Loucy (cell line): Measurements from ENCODE around the gene DBH.

Source experiments
- H2AFZ ChIP-seq: fragments of 200-600 bp; sonication (generic); 2 replicates; pipeline ENCODE4 v1.6.0; 2016; ENCODE audit warnings: antibody characterized with exemption, mild to moderate bottlenecking, low read length, moderate library complexity
- H3F3A ChIP-seq: fragments of 200-600 bp; 2 replicates; pipeline ENCODE4 v1.6.0; 2016; ENCODE audit warnings: antibody characterized with exemption, low read depth, mild to moderate bottlenecking
- H3K27me3 ChIP-seq: fragments of 200-600 bp; sonication (generic); 2 replicates; pipeline ENCODE4 v1.6.1; 2014; ENCODE audit warnings: low read length, mild to moderate bottlenecking; ENCODE audit not compliant: insufficient read depth, poor library complexity, severe bottlenecking
- H3K36me3 ChIP-seq: fragments of 200-600 bp; sonication (generic); 2 replicates; pipeline ENCODE4 v1.6.1; 2016; ENCODE audit warnings: low read length; ENCODE audit not compliant: insufficient read depth
- H3K4me1 ChIP-seq: fragments of 200-600 bp; sonication (generic); 2 replicates; pipeline ENCODE4 v1.5.1; 2014; ENCODE audit warnings: low read length, mild to moderate bottlenecking; ENCODE audit not compliant: insufficient read depth, poor library complexity, severe bottlenecking
- H3K4me2 ChIP-seq: fragments of 200-600 bp; sonication (generic); 2 replicates; pipeline ENCODE4 v1.6.0; 2014; ENCODE audit warnings: antibody characterized with exemption, low read length, low read depth, mild to moderate bottlenecking; ENCODE audit not compliant: poor library complexity, severe bottlenecking
- H3K4me3 ChIP-seq: fragments of 200-600 bp; sonication (generic); 2 replicates; pipeline ENCODE4 v1.5.1; 2014; ENCODE audit warnings: low read length, mild to moderate bottlenecking, mixed read lengths; ENCODE audit not compliant: poor library complexity, severe bottlenecking
- H3K79me2 ChIP-seq: fragments of 200-600 bp; sonication (generic); 2 replicates; pipeline ENCODE4 v1.6.1; 2014; ENCODE audit warnings: low read length; ENCODE audit not compliant: insufficient read depth
- H3K9ac ChIP-seq: fragments of 200-600 bp; sonication (generic); 2 replicates; pipeline ENCODE4 v1.6.0; 2014; ENCODE audit warnings: mild to moderate bottlenecking, low read depth, low read length, moderate library complexity; ENCODE audit not compliant: poor library complexity, severe bottlenecking
- H3K9me2 ChIP-seq: fragments of 200-600 bp; sonication (generic); replicated peaks from 2 replicates; pipeline ENCODE4 v1.6.1; 2016; ENCODE audit warnings: low read depth, low read length, mixed read lengths
- H3K9me3 ChIP-seq: fragments of 200-600 bp; sonication (generic); 2 replicates; pipeline ENCODE4 v1.6.1; 2014; ENCODE audit warnings: mild to moderate bottlenecking, antibody characterized with exemption, low read length, low read depth; ENCODE audit not compliant: insufficient read depth
- H4K20me1 ChIP-seq: fragments of 200-600 bp; sonication (generic); 2 replicates; pipeline ENCODE4 v1.6.0; 2014; ENCODE audit warnings: antibody characterized with exemption, low read length, mild to moderate bottlenecking; ENCODE audit not compliant: insufficient read depth, poor library complexity, severe bottlenecking
- EZH2phosphoT487 ChIP-seq: fragments of 200-600 bp; IDR thresholded peaks from 2 replicates; pipeline ENCODE4 v1.6.1; 2018; ENCODE audit warnings: antibody characterized with exemption, mild to moderate bottlenecking, moderate library complexity, borderline replicate concordance
- TF ChIP-seq, protein P1 (sequence below): fragments of 200-600 bp; sonication (generic); conservative IDR thresholded peaks from 2 replicates; pipeline ENCODE4 v1.5.1; 2014; ENCODE audit warnings: mild to moderate bottlenecking, antibody characterized with exemption, low read length

The DBH gene

DNA sequence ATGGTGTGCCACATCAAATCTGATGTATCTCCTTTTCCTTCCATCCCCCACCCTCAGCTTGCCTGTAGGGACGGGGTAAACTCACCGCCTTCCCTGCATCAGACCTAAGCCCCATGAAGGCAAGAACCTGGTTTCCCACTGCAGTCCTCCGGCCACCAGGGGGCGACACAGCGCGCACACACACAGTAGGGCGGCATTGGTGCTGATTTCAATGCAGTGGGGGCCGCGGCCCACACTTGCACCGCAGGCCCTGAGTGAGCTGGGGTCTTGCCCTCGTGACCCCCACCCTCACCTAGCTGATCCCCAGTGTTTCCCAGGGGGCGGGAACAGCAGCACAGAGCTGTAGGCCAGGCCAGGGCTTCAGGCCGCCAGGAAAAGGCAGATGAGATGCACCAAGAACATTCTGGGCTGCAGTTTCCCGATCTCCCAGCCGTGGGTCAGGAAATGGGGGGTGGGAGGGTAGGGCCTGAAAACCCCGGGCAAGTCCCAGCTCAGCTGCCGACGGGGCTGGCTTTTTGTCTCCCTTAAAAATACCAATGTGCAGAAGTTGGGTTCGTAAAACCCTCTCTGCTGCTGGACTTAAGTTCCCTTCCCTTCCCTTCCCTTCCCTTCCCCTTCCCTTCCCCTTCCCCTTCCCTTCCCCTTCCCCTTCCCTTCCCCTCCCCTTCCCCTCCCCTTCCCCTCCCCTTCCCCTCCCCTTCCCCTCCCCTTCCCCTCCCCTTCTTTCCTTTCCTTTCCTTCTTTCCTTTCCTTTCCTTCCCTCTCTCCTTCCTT is 46.5 kb upstream of the DBH start:
- Histone ChIP-seq H3K4me2 (no peak overlapping the region), H4K20me1 (no peaks in the 10 kb centered on the region), H3F3A (peaks cover 4% of the 10 kb centered on the region; the same call in 1 of the 2 replicates), H3K4me3 (no peak overlapping the region), H2AFZ (no peak overlapping the region), H3K9me3 (no peaks in the 10 kb centered on the region), H3K79me2 (peaks cover 29% of the 10 kb centered on the region), H3K4me1 (peaks cover 30% of the 10 kb centered on the region), H3K9me2 (no peaks in the 10 kb centered on the region), H3K36me3 (no peaks in the 10 kb centered on the region), H3K27me3 (no peaks in the 10 kb centered on the region), H3K9ac (no peak overlapping the region)
- TF ChIP-seq, protein P1, sequence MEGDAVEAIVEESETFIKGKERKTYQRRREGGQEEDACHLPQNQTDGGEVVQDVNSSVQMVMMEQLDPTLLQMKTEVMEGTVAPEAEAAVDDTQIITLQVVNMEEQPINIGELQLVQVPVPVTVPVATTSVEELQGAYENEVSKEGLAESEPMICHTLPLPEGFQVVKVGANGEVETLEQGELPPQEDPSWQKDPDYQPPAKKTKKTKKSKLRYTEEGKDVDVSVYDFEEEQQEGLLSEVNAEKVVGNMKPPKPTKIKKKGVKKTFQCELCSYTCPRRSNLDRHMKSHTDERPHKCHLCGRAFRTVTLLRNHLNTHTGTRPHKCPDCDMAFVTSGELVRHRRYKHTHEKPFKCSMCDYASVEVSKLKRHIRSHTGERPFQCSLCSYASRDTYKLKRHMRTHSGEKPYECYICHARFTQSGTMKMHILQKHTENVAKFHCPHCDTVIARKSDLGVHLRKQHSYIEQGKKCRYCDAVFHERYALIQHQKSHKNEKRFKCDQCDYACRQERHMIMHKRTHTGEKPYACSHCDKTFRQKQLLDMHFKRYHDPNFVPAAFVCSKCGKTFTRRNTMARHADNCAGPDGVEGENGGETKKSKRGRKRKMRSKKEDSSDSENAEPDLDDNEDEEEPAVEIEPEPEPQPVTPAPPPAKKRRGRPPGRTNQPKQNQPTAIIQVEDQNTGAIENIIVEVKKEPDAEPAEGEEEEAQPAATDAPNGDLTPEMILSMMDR = peak; percentile 86
- TF ChIP-seq EZH2phosphoT487 = no peak

DNA sequence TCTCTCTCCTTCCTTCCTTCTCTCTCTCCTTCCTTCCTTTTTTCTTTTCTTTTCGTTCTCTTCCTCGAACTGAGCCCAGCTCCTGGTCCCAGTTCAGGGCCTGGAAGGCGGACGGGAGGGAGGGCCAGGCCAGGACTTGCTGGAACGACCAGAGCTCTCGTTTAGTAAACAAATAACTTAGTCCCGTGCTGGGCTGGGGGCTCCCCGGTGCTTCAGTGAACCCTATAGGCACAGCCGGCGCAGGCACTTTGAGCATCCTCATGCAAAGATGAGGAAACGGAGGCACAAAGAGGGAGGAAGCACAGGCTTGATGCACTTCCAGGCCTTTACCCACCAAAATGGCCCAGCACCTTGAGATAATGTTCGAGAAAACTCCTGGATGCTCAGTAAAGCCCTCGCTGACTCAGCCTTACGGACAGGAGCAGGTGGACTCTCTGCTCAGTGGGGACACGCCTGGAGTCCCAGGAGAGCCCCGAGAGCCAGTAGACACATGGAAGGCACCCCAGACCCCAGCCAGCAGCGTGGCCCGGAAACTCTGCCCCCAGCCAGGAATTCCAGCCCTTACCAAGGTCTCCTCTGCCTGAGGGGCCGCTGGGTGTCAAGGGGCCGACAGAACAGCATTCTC is 45.8 kb upstream of the DBH start:
- no peaks in the 10 kb centered on the region for H3K36me3 ChIP-seq
- H2AFZ ChIP-seq = no peak overlapping the region
- H3K79me2 ChIP-seq = peaks cover 29% of the 10 kb centered on the region
- no peaks in the 10 kb centered on the region for H4K20me1 ChIP-seq
- no peaks in the 10 kb centered on the region for H3K9me3 ChIP-seq
- H3K27me3 ChIP-seq = no peaks in the 10 kb centered on the region
- H3K9me2 ChIP-seq = no peaks in the 10 kb centered on the region
- peaks cover 4% of the 10 kb centered on the region; the same call in 1 of the 2 replicates for H3F3A ChIP-seq
- H3K4me3 ChIP-seq = no peak overlapping the region
- H3K4me1 ChIP-seq = peaks cover 24% of the 10 kb centered on the region
- H3K4me2 ChIP-seq = no peak overlapping the region
- H3K9ac ChIP-seq = no peak overlapping the region
- TF ChIP-seq EZH2phosphoT487 = no peak
- TF ChIP-seq, protein P1 = no peak

DNA sequence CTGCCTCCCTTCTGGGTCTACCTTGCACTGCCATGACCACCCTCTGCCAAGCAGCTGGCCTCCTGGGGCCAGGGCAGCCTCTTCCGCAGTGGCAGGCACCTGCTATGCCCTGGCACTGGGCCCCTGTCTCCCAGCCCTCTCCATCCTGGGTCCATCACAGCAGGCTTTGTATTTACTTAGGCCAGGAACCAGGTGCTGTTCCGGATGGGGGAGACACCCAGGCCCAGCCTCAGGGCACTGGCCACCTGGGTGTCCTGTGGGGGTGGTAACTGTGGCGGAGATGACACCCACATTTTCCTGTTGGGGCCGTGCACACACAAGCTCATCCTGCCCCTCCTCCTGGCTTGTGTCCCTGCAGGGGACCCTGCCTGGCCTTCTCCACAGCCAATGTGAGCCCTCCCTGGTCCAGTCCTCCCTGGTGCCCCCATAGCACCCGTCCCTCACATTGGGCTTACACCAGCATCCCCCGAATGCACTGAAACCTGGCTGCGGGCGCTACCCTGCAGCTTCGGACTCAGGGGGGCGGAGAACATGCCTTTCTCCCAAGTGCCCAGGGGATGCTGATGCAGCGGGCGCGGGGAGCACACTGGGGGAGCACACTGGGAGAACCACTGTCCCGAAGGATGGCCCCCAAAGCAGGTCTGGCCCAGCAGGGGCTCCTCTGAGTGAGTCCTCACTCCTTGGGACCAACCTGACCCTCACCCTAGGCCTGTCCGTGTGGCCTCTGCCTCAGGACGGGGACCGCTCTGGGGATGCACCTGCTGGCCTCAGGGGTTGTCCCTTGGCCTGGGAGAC is 44.9 kb upstream of the DBH start:
- H3K9me2 ChIP-seq = no peaks in the 10 kb centered on the region
- H3K27me3 ChIP-seq = no peaks in the 10 kb centered on the region
- no peak overlapping the region for H2AFZ ChIP-seq
- peaks cover 20% of the 10 kb centered on the region for H3K79me2 ChIP-seq
- H3K36me3 ChIP-seq = no peaks in the 10 kb centered on the region
- H3K9me3 ChIP-seq = no peaks in the 10 kb centered on the region; the same call in 1 of the 2 replicates
- no peak overlapping the region for H3K4me3 ChIP-seq
- no peaks in the 10 kb centered on the region for H4K20me1 ChIP-seq
- H3K9ac ChIP-seq = no peak overlapping the region
- peaks cover 15% of the 10 kb centered on the region for H3K4me1 ChIP-seq
- H3F3A ChIP-seq = peaks cover 4% of the 10 kb centered on the region; the same call in 1 of the 2 replicates
- H3K4me2 ChIP-seq = no peak overlapping the region
- TF ChIP-seq, protein P1 = no peak
- no peak for TF ChIP-seq EZH2phosphoT487
